MCF 10A (cell line): ENCODE results near the gene ANGEL1. TPM values are rescaled to one million over a fixed set of nuclear protein-coding genes. Genes with fewer than 3 reads are reported as not detected.
A peak's percentile ranks its signal among the peaks of the same experiment; 100 is the strongest.

Source experiments
- BruUV-seq: library from RNA; stranded (reverse); fragments of 400-500 nt; replicated peaks from 2 replicates; lab custom pipeline; 2021; lab: Mats Ljungman, UMichigan
- CTCF ChIA-PET: fragments of 300-600 bp; sonication (Branson Sonifier 250); formaldehyde crosslinking; extraction: SDS; loops from one replicate; lab custom pipeline; 2021; ENCODE audit warnings: antibody characterized with exemption, inconsistent platforms; lab: Yijun Ruan, JAX
- POLR2A ChIA-PET: fragments of 300-600, 350-650 bp; sonication (Branson Sonifier 250); formaldehyde crosslinking; extraction: SDS; loops from one replicate; lab custom pipeline; 2020; ENCODE audit warnings: antibody characterized with exemption, inconsistent platforms; lab: Yijun Ruan, JAX
- DNase-seq: peaks from one replicate; pipeline ENCODE4 v3.0.0-alpha.2; 2018; ENCODE audit not compliant: unreplicated experiment
- H3K27ac Mint-ChIP-seq: one replicate; pipeline ENCODE4 v1.8.0; 2022; ENCODE audit warnings: mild to moderate bottlenecking, low read depth, mixed read lengths; ENCODE audit not compliant: unreplicated experiment
- H3K27me3 Mint-ChIP-seq: one replicate; pipeline ENCODE4 v1.8.0; 2022; ENCODE audit warnings: mixed read lengths; ENCODE audit not compliant: insufficient read depth, unreplicated experiment
- H3K36me3 Mint-ChIP-seq: one replicate; pipeline ENCODE4 v1.8.0; 2022; ENCODE audit warnings: mild to moderate bottlenecking, moderate library complexity, mixed read lengths; ENCODE audit not compliant: insufficient read depth, unreplicated experiment
- H3K4me1 Mint-ChIP-seq: one replicate; pipeline ENCODE4 v1.8.0; 2022; ENCODE audit warnings: mixed read lengths; ENCODE audit not compliant: insufficient read depth, unreplicated experiment
- H3K4me3 Mint-ChIP-seq: one replicate; pipeline ENCODE4 v1.8.0; 2022; ENCODE audit warnings: mild to moderate bottlenecking, moderate library complexity, mixed read lengths; ENCODE audit not compliant: unreplicated experiment
- H3K9me3 Mint-ChIP-seq: one replicate; pipeline ENCODE4 v1.8.0; 2022; ENCODE audit warnings: mixed read lengths; ENCODE audit not compliant: unreplicated experiment
- intact Hi-C: fragments of 100-400 bp; cut with micrococcal nuclease; formaldehyde crosslinking; loops from 2 replicates; pipeline ENCODE4 v1.14.1; 2022
- total RNA-seq: library from RNA; stranded (reverse); gene quantifications from 2 replicates; pipeline ENCODE4 v1.2.3, GENCODE V29; 2022
- TF ChIP-seq, protein P1 (sequence below): fragments of 200-600 bp; IDR thresholded peaks from one replicate; pipeline ENCODE4 v1.8.0; 2022; ENCODE audit warnings: antibody characterized with exemption, mild to moderate bottlenecking; ENCODE audit not compliant: unreplicated experiment

Gene ANGEL1
- total RNA-seq, 1 experiment from 2014 or later = 21.3 TPM

DNA sequence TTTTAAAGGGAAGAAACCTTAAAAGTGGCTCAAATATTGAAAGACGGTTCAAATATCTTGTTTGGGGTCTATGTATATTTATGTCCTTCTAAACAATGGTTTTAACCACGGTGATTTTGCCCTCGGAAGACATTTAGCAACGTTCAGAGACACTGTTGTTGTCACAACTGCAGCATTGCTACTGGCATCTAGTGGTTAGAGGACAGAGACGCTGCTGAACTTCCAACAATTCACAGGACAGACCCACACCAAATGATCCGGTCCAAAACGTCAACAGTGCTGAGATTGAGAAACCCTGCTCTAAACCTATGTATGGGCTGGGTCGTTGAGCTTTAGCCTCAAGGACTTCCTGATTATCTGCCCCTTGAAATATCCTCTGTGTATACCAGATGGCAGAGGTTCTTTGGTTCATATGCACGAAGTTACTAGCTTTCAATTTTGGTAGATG is 1.7 kb downstream of the ANGEL1 start:
- H3K4me3 Mint-ChIP-seq = peak overlapping the region; percentile 97
- H3K27ac Mint-ChIP-seq = peak overlapping the region; percentile 91
- H3K9me3 Mint-ChIP-seq = no peaks in the 10 kb centered on the region
- peak; percentile 57 for DNase-seq
- intact Hi-C loops = loop anchor here (1.0 kb wide), 1 partner anchor 101 kb away; no protein-coding TSS in a partner anchor
- CTCF ChIA-PET = interaction anchor here (0.5 to 4.3 kb wide), 14 partner anchors 26 to 760 kb away, joined by 3 to 68 read pairs (median 4); no protein-coding TSS in a partner anchor
- peaks cover 14% of the 10 kb centered on the region for H3K4me1 Mint-ChIP-seq
- TF ChIP-seq, protein P1, sequence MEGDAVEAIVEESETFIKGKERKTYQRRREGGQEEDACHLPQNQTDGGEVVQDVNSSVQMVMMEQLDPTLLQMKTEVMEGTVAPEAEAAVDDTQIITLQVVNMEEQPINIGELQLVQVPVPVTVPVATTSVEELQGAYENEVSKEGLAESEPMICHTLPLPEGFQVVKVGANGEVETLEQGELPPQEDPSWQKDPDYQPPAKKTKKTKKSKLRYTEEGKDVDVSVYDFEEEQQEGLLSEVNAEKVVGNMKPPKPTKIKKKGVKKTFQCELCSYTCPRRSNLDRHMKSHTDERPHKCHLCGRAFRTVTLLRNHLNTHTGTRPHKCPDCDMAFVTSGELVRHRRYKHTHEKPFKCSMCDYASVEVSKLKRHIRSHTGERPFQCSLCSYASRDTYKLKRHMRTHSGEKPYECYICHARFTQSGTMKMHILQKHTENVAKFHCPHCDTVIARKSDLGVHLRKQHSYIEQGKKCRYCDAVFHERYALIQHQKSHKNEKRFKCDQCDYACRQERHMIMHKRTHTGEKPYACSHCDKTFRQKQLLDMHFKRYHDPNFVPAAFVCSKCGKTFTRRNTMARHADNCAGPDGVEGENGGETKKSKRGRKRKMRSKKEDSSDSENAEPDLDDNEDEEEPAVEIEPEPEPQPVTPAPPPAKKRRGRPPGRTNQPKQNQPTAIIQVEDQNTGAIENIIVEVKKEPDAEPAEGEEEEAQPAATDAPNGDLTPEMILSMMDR = peak; percentile 32
- H3K36me3 Mint-ChIP-seq = peaks cover 21% of the 10 kb centered on the region
- POLR2A ChIA-PET = interaction anchor here (0.6 to 2.5 kb wide), 8 partner anchors 9 to 1244 kb away, joined by 3 to 10 read pairs (median 4); no protein-coding TSS in a partner anchor
- H3K27me3 Mint-ChIP-seq = no peaks in the 10 kb centered on the region
- BruUV-seq = no TSS peak

DNA sequence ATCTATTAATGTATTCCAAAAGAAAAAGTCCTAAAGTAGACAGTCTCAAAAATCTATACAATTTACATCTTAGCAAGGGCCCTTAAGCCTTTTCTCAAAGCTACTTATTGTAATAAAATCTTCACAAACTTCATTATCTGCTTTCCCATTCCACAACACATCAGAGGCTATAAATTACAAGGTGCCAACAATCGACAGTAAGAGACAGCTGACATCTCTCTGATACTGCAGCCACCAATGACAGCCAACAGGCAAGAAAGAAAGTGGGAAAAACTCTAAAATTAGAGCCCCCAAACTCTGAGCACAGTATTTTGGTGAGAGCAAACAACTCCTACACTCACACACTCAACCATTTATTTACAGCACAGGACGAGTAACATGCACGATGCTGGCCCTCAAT is 2.2 kb downstream of the ANGEL1 start:
- ChIA-PET POLR2A (interaction anchor here (0.7 to 2.5 kb wide), 8 partner anchors 8 to 491 kb away, joined by 3 to 10 read pairs (median 3); no protein-coding TSS in a partner anchor), CTCF (interaction anchor here (0.6 to 4.3 kb wide), 6 partner anchors 25 to 760 kb away, joined by 3 to 68 read pairs (median 4); no protein-coding TSS in a partner anchor)
- no peak for DNase-seq
- BruUV-seq = no TSS peak
- intact Hi-C loops = no loop called here
- H3K4me1 Mint-ChIP-seq = peaks cover 14% of the 10 kb centered on the region
- peak overlapping the region; percentile 97 for H3K4me3 Mint-ChIP-seq
- peaks cover 21% of the 10 kb centered on the region for H3K36me3 Mint-ChIP-seq
- TF ChIP-seq, protein P1 = no peak
- H3K9me3 Mint-ChIP-seq = no peaks in the 10 kb centered on the region
- H3K27me3 Mint-ChIP-seq = no peaks in the 10 kb centered on the region
- peak overlapping the region; percentile 91 for H3K27ac Mint-ChIP-seq

DNA sequence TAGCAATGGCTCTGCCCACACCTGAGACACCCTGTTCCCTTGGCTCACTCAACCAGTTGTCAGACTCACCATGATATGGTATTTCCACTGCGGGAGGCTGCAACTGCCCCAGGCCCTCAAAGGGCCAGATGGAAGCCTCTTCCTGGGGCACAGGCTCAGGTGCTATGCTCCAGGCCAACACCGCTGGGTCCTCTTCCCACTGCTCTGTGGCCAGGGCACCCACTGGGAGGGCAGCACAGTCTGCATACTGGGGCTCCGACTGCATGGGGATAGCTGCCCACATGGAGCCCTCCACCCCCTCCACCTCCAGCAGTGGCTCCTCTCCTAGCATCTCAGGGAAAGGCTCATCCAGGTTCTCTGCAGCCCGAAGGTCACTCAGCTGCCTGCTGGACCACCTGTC is 3.7 kb downstream of the ANGEL1 start:
- TF ChIP-seq, protein P1 = no peak
- H3K4me1 Mint-ChIP-seq = peaks cover 14% of the 10 kb centered on the region
- no peak overlapping the region for H3K4me3 Mint-ChIP-seq
- ChIA-PET POLR2A (no interaction called here), CTCF (interaction anchor here (0.9 to 4.3 kb wide), 2 partner anchors 24 to 99 kb away, joined by 4 to 68 read pairs; no protein-coding TSS in a partner anchor)
- DNase-seq = no peak
- no peaks in the 10 kb centered on the region for H3K9me3 Mint-ChIP-seq
- no peaks in the 10 kb centered on the region for H3K27me3 Mint-ChIP-seq
- H3K36me3 Mint-ChIP-seq = peaks cover 25% of the 10 kb centered on the region
- no TSS peak for BruUV-seq
- no peak overlapping the region for H3K27ac Mint-ChIP-seq
- intact Hi-C loops = no loop called here

DNA sequence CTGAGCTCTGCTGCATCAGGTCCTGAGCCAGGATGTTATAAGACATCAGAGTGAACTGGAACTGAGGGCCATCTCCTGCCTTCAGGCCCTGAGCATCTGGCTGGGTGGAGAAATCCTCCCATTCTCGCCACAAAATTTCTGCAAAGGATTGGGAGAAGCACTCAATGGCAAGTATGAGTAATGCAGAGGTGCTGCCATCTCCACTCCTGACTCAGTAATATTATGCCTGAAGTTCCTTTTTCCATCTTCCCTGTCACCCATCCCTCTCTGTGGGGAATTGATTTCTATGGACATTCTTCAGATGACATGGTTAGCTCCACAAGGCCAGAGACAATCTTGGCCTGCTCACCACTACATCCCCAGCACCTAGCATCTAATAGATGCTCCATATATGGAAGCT is 4.7 kb downstream of the ANGEL1 start:
- ChIA-PET POLR2A (no interaction called here), CTCF (interaction anchor here (0.6 to 2.7 kb wide), 3 partner anchors 23 to 407 kb away, joined by 4 to 20 read pairs (median 4); no protein-coding TSS in a partner anchor)
- peaks cover 35% of the 10 kb centered on the region for H3K36me3 Mint-ChIP-seq
- H3K9me3 Mint-ChIP-seq = no peaks in the 10 kb centered on the region
- intact Hi-C loops = no loop called here
- H3K4me3 Mint-ChIP-seq = no peak overlapping the region
- TF ChIP-seq, protein P1 = no peak
- no peak overlapping the region for H3K27ac Mint-ChIP-seq
- H3K4me1 Mint-ChIP-seq = peaks cover 14% of the 10 kb centered on the region
- BruUV-seq = no TSS peak
- no peaks in the 10 kb centered on the region for H3K27me3 Mint-ChIP-seq
- DNase-seq = no peak
